ENCODE measurements around the gene ATL1. TPM values are rescaled to one million over a fixed set of nuclear protein-coding genes. Genes with fewer than 3 reads are reported as not detected.

The ATL1 gene
- total and polyA plus RNA-seq, 2 of the 13 experiments (the other 11 are each of a cell fraction or from before 2014, with no cell fraction given) = 0.60 to 0.65 TPM

GRCh38 chr14:50532502-50533240 lies 27.3 kb upstream of the ATL1 start, which contains the start of gene MAP4K5 (continued):
- TF ChIP-seq SP1 (IDR thresholded peaks at IDR 0.05) (no peak), SP1 (CRISPR knock-in tag; IDR thresholded peaks at IDR 0.05) (no peak), HDAC1 (CRISPR knock-in tag; IDR thresholded peaks at IDR 0.05) (peak; percentile 65; the same call in 1 of the 2 replicates), MXI1 (IDR thresholded peaks at IDR 0.05; ENCODE audit: borderline replicate concordance, low read depth, low read length) (peak; percentile 89; the same call in 1 of the 3 replicates), RXRB (CRISPR knock-in tag; IDR thresholded peaks at IDR 0.05; ENCODE audit: borderline replicate concordance) (peak; percentile 56), ZBTB33 (CRISPR knock-in tag; IDR thresholded peaks at IDR 0.05) (peak; percentile 46; the same call in 1 of the 2 replicates), MLXIP (CRISPR knock-in tag; IDR thresholded peaks at IDR 0.05; ENCODE audit: borderline replicate concordance) (no peak), ZNF501 (CRISPR knock-in tag; IDR thresholded peaks at IDR 0.05) (peak; percentile 58; the same call in 1 of the 2 replicates), ZNF768 (CRISPR knock-in tag; IDR thresholded peaks at IDR 0.05) (peak; percentile 10; the same call in 1 of the 2 replicates), ZHX2 (IDR thresholded peaks at IDR 0.05; ENCODE audit: low read depth) (no peak), ZHX2 (CRISPR knock-in tag; IDR thresholded peaks at IDR 0.05; ENCODE audit: borderline replicate concordance) (peak; percentile 76; the same call in 1 of the 2 replicates), ZNF260 (CRISPR knock-in tag; IDR thresholded peaks at IDR 0.05; ENCODE audit: borderline replicate concordance, low read depth) (no peak), ARID5B (CRISPR knock-in tag; IDR thresholded peaks at IDR 0.05) (peak; percentile 27; the same call in 1 of the 2 replicates), ZFP36L2 (CRISPR knock-in tag; IDR thresholded peaks at IDR 0.05) (no peak)

Measured in HepG2 (cell line).